AG09319 (cell line): ENCODE data around the gene PRF1.
"Not testable (repeated sequence)": the region's sequence is repeated elsewhere in the genome, so short reads cannot be mapped to it uniquely, and the experiment has no call there.

Experiments
- DNase-seq: peaks from one replicate; pipeline ENCODE4 v3.0.0-alpha.2; 2010; ENCODE audit warnings: low read depth; ENCODE audit errors: extremely low read depth
- CTCF ChIP-seq: IDR thresholded peaks from 2 replicates; pipeline ENCODE4 v1.5.1; 2011; ENCODE audit warnings: low read depth, mild to moderate bottlenecking, inconsistent platforms, low read length, moderate library complexity

PRF1 gene

GRCh38 chr10:70634011-70634410 is 31.5 kb upstream of the PRF1 start:
- no peak for DNase-seq

GRCh38 chr10:70631735-70632134 is 29.2 kb upstream of the PRF1 start:
- DNase-seq = not testable (repeated sequence)

More at GRCh38 chr10:70634011-70634410, 31.5 kb upstream of the PRF1 start:
- TF ChIP-seq CTCF = no peak

GRCh38 chr10:70629338-70629737 is 26.8 kb upstream of the PRF1 start:
- TF ChIP-seq CTCF = no peak
- DNase-seq = no peak

- no peak for TF ChIP-seq CTCF
- DNase-seq = no peak
Measured at GRCh38 chr10:70626056-70626455, 23.5 kb upstream of the PRF1 start.

GRCh38 chr10:70622981-70623844 is 20.7 kb upstream of the PRF1 start:
- TF ChIP-seq CTCF = no peak
- no peak for DNase-seq

GRCh38 chr10:70622541-70622940 is 20.0 kb upstream of the PRF1 start:
- TF ChIP-seq CTCF = no peak
- no peak for DNase-seq

GRCh38 chr10:70621503-70622078 is 19.1 kb upstream of the PRF1 start:
- DNase-seq = no peak
- no peak for TF ChIP-seq CTCF

GRCh38 chr10:70620020-70620289 is 17.4 kb upstream of the PRF1 start:
- no peak for DNase-seq
- TF ChIP-seq CTCF = no peak
